SK-N-SH treated with all-trans-retinoic acid at 6 μM for 48 hours (cell line): Measurements from ENCODE around the gene NQO2.

Experiments used
- ARNTL ChIP-seq: fragments of 450-650 bp; formaldehyde crosslinking; IDR thresholded peaks from 2 replicates; pipeline ENCODE4 v1.5.0; 2020; ENCODE audit warnings: low read depth, mild to moderate bottlenecking, moderate library complexity, borderline replicate concordance
- OSR1 ChIP-seq: fragments of 250-450 bp; sonication (Bioruptor Pico); IDR thresholded peaks from 2 replicates; pipeline ENCODE4 v1.8.0; 2022; ENCODE audit warnings: moderate library complexity, mild to moderate bottlenecking, inconsistent platforms
- TCF4 ChIP-seq: fragments of 250-450 bp; sonication (Bioruptor Pico); IDR thresholded peaks from 2 replicates; pipeline ENCODE4 v1.8.0; 2021; ENCODE audit warnings: mild to moderate bottlenecking, moderate library complexity, borderline replicate concordance
- TOX ChIP-seq: fragments of 250-450 bp; sonication (Bioruptor Pico); IDR thresholded peaks from 2 replicates; pipeline ENCODE4 v1.8.0; 2021; ENCODE audit warnings: mild to moderate bottlenecking, moderate library complexity, borderline replicate concordance
- ZFP3 ChIP-seq: fragments of 250-450 bp; sonication (Bioruptor Pico); IDR thresholded peaks from 2 replicates; pipeline ENCODE4 v1.5.0; 2020; ENCODE audit warnings: mild to moderate bottlenecking, moderate library complexity
- ZFP30 ChIP-seq: fragments of 450-650 bp; formaldehyde crosslinking; IDR thresholded peaks from 2 replicates; pipeline ENCODE4 v1.5.0; 2022; ENCODE audit warnings: mild to moderate bottlenecking, moderate library complexity
- ZNF70 ChIP-seq: fragments of 450-650 bp; formaldehyde crosslinking; IDR thresholded peaks from 2 replicates; pipeline ENCODE4 v1.5.0; 2020; ENCODE audit warnings: mild to moderate bottlenecking, moderate library complexity
- TF ChIP-seq, protein P1 (sequence below): fragments of 250-450 bp; sonication (Bioruptor Pico); IDR thresholded peaks from 2 replicates; pipeline ENCODE4 v1.8.0; 2020; ENCODE audit warnings: mild to moderate bottlenecking, moderate library complexity, borderline replicate concordance
- TF ChIP-seq, protein P2 (sequence below): fragments of 250-450 bp; sonication (Bioruptor Pico); IDR thresholded peaks from 2 replicates; pipeline ENCODE4 v1.5.0; 2020; ENCODE audit warnings: mild to moderate bottlenecking, moderate library complexity
- TF ChIP-seq, protein P3 (sequence below): fragments of 250-450 bp; sonication (Bioruptor Pico); IDR thresholded peaks from 2 replicates; pipeline ENCODE4 v1.5.1; 2020; ENCODE audit warnings: low read depth, mild to moderate bottlenecking, moderate library complexity
- TF ChIP-seq, protein P4 (sequence below): fragments of 250-450 bp; sonication (Bioruptor Pico); IDR thresholded peaks from 2 replicates; pipeline ENCODE4 v1.8.0; 2021; ENCODE audit warnings: low read depth, mild to moderate bottlenecking, moderate library complexity, borderline replicate concordance
- TF ChIP-seq, protein P5 (sequence below): fragments of 250-450 bp; sonication (Bioruptor Pico); IDR thresholded peaks from 2 replicates; pipeline ENCODE4 v1.5.1; 2021; ENCODE audit warnings: mild to moderate bottlenecking, moderate library complexity

DNA sequence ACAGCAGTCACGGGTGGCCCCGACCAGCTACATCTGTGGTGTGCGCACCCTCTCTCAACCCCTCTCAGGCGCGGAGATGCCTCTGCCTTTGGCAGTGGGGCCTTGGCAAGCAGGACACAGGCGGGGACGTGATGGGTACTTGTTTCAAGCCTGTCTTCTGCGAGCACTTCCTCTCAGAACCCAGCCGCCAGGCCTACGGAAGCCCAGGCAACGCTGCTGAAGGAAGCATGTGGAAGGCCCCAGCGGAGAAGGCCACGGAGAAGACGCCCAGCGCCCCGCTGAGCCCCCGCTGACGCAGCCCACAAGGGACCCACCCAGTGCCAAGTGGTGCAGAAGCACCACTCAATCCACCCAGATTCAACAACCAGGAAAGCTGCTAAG lies 41.4 kb upstream of the NQO2 start:
- TF ChIP-seq ZFP3 (CRISPR knock-in tag) (no peak), OSR1 (CRISPR knock-in tag) (no peak), TOX (CRISPR knock-in tag) (no peak), ZNF70 (CRISPR knock-in tag) (no peak), ARNTL (CRISPR knock-in tag) (no peak), TCF4 (CRISPR knock-in tag) (no peak), ZFP30 (CRISPR knock-in tag) (no peak)
- TF ChIP-seq, protein P1, sequence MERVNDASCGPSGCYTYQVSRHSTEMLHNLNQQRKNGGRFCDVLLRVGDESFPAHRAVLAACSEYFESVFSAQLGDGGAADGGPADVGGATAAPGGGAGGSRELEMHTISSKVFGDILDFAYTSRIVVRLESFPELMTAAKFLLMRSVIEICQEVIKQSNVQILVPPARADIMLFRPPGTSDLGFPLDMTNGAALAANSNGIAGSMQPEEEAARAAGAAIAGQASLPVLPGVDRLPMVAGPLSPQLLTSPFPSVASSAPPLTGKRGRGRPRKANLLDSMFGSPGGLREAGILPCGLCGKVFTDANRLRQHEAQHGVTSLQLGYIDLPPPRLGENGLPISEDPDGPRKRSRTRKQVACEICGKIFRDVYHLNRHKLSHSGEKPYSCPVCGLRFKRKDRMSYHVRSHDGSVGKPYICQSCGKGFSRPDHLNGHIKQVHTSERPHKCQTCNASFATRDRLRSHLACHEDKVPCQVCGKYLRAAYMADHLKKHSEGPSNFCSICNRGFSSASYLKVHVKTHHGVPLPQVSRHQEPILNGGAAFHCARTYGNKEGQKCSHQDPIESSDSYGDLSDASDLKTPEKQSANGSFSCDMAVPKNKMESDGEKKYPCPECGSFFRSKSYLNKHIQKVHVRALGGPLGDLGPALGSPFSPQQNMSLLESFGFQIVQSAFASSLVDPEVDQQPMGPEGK (CRISPR knock-in tag), result no peak
- TF ChIP-seq, protein P2, sequence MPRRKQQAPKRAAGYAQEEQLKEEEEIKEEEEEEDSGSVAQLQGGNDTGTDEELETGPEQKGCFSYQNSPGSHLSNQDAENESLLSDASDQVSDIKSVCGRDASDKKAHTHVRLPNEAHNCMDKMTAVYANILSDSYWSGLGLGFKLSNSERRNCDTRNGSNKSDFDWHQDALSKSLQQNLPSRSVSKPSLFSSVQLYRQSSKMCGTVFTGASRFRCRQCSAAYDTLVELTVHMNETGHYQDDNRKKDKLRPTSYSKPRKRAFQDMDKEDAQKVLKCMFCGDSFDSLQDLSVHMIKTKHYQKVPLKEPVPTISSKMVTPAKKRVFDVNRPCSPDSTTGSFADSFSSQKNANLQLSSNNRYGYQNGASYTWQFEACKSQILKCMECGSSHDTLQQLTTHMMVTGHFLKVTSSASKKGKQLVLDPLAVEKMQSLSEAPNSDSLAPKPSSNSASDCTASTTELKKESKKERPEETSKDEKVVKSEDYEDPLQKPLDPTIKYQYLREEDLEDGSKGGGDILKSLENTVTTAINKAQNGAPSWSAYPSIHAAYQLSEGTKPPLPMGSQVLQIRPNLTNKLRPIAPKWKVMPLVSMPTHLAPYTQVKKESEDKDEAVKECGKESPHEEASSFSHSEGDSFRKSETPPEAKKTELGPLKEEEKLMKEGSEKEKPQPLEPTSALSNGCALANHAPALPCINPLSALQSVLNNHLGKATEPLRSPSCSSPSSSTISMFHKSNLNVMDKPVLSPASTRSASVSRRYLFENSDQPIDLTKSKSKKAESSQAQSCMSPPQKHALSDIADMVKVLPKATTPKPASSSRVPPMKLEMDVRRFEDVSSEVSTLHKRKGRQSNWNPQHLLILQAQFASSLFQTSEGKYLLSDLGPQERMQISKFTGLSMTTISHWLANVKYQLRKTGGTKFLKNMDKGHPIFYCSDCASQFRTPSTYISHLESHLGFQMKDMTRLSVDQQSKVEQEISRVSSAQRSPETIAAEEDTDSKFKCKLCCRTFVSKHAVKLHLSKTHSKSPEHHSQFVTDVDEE (CRISPR knock-in tag), result no peak
- TF ChIP-seq, protein P3, sequence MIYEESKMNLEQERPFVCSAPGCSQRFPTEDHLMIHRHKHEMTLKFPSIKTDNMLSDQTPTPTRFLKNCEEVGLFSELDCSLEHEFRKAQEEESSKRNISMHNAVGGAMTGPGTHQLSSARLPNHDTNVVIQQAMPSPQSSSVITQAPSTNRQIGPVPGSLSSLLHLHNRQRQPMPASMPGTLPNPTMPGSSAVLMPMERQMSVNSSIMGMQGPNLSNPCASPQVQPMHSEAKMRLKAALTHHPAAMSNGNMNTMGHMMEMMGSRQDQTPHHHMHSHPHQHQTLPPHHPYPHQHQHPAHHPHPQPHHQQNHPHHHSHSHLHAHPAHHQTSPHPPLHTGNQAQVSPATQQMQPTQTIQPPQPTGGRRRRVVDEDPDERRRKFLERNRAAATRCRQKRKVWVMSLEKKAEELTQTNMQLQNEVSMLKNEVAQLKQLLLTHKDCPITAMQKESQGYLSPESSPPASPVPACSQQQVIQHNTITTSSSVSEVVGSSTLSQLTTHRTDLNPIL, result no peak
- TF ChIP-seq, protein P4, sequence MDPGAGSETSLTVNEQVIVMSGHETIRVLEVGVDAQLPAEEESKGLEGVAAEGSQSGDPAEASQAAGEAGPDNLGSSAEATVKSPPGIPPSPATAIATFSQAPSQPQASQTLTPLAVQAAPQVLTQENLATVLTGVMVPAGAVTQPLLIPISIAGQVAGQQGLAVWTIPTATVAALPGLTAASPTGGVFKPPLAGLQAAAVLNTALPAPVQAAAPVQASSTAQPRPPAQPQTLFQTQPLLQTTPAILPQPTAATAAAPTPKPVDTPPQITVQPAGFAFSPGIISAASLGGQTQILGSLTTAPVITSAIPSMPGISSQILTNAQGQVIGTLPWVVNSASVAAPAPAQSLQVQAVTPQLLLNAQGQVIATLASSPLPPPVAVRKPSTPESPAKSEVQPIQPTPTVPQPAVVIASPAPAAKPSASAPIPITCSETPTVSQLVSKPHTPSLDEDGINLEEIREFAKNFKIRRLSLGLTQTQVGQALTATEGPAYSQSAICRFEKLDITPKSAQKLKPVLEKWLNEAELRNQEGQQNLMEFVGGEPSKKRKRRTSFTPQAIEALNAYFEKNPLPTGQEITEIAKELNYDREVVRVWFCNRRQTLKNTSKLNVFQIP (CRISPR knock-in tag), result no peak
- TF ChIP-seq, protein P5, sequence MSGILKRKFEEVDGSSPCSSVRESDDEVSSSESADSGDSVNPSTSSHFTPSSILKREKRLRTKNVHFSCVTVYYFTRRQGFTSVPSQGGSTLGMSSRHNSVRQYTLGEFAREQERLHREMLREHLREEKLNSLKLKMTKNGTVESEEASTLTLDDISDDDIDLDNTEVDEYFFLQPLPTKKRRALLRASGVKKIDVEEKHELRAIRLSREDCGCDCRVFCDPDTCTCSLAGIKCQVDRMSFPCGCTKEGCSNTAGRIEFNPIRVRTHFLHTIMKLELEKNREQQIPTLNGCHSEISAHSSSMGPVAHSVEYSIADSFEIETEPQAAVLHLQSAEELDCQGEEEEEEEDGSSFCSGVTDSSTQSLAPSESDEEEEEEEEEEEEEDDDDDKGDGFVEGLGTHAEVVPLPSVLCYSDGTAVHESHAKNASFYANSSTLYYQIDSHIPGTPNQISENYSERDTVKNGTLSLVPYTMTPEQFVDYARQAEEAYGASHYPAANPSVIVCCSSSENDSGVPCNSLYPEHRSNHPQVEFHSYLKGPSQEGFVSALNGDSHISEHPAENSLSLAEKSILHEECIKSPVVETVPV (CRISPR knock-in tag), result no peak
